ENCODE results near the gene CEBPE. TPM values are rescaled to one million over a fixed set of nuclear protein-coding genes. Genes with fewer than 3 reads are reported as not detected.

Gene CEBPE
- total RNA-seq, 1 donor from 2014 or later = not detected

- H3K27ac Mint-ChIP-seq (ENCODE audit: unreplicated experiment) = no peak overlapping the region
These were observed 13.7 kb downstream of the CEBPE start for GRCh38 chr14:23105348-23105824.

GRCh38 chr14:23104591-23105347 is 14.3 kb downstream of the CEBPE start, which contains the start of gene CIROP:
CIROP (minus strand) TSS chr14:23104989; CDS start chr14:23104920, 69 bp downstream.
- Histone ChIP-seq H3K79me2 (ENCODE audit: insufficient read depth, low read length) (no peaks in the 10 kb centered on the region), H2AFZ (ENCODE audit: low read depth, low read length) (no peak within 1 kb of the TSS), H3K9me3 (ENCODE audit: insufficient read depth, low read depth, low read length) (no peaks in the 10 kb centered on the region), H3K36me3 (ENCODE audit: insufficient read depth, low read length) (no peaks in the 10 kb centered on the region), H3K9ac (ENCODE audit: low read length) (no peak within 1 kb of the TSS), H3K27me3 (ENCODE audit: insufficient read depth, low read length) (no peaks in the 10 kb centered on the region), H3K27ac (ENCODE audit: low read depth, low read length) (no peak within 1 kb of the TSS), H3K4me3 (ENCODE audit: insufficient read depth, low read depth, low read length) (no peak within 1 kb of the TSS), H3K4me2 (ENCODE audit: low read length) (no peak within 1 kb of the TSS), H3K4me1 (ENCODE audit: insufficient read depth, low read length) (no peaks in the 10 kb centered on the region), H4K20me1 (ENCODE audit: insufficient read depth, low read length) (peaks cover 16% of the 10 kb centered on the region)
- DNase-seq (ENCODE audit: low read depth) (no peak), FAIRE-seq (no peak)
- Mint-ChIP-seq H3K27me3 (ENCODE audit: low read depth, unreplicated experiment) (peaks cover 3% of the 10 kb centered on the region), H3K4me1 (ENCODE audit: low read depth, unreplicated experiment) (no peaks in the 10 kb centered on the region), H3K9me3 (ENCODE audit: unreplicated experiment) (no peaks in the 10 kb centered on the region), H3K27ac (ENCODE audit: unreplicated experiment) (no peak within 1 kb of the TSS), H3K4me3 (ENCODE audit: unreplicated experiment) (no peak within 1 kb of the TSS), H3K36me3 (ENCODE audit: low read depth, unreplicated experiment) (peaks cover 6% of the 10 kb centered on the region)
- TF ChIP-seq EZH2 (IDR thresholded peaks at IDR 0.05; ENCODE audit: insufficient read depth, low read length) (no peak), CTCF (IDR thresholded peaks at IDR 0.05; ENCODE audit: insufficient read depth, low read depth, low read length) (no peak)

More at GRCh38 chr14:23105348-23105824, 13.7 kb downstream of the CEBPE start:
- H3K4me1 Mint-ChIP-seq (ENCODE audit: low read depth, unreplicated experiment) = no peaks in the 10 kb centered on the region
- H3K36me3 Mint-ChIP-seq (ENCODE audit: low read depth, unreplicated experiment) = peaks cover 5% of the 10 kb centered on the region
- peaks cover 10% of the 10 kb centered on the region for H4K20me1 ChIP-seq (ENCODE audit: insufficient read depth, low read length)
- no peak overlapping the region for H3K4me2 ChIP-seq (ENCODE audit: low read length)
- H3K27me3 ChIP-seq (ENCODE audit: insufficient read depth, low read length) = no peaks in the 10 kb centered on the region
- no peak overlapping the region for H3K27ac ChIP-seq (ENCODE audit: low read depth, low read length)
- no peak for FAIRE-seq
- H3K9me3 Mint-ChIP-seq (ENCODE audit: unreplicated experiment) = no peaks in the 10 kb centered on the region
- TF ChIP-seq EZH2 (IDR thresholded peaks at IDR 0.05; ENCODE audit: insufficient read depth, low read length) (no peak), CTCF (IDR thresholded peaks at IDR 0.05; ENCODE audit: insufficient read depth, low read depth, low read length) (no peak)
- no peaks in the 10 kb centered on the region for H3K79me2 ChIP-seq (ENCODE audit: insufficient read depth, low read length)
- H2AFZ ChIP-seq (ENCODE audit: low read depth, low read length) = no peak overlapping the region
- no peak overlapping the region for H3K4me3 Mint-ChIP-seq (ENCODE audit: unreplicated experiment)
- H3K9ac ChIP-seq (ENCODE audit: low read length) = no peak overlapping the region
- no peak overlapping the region for H3K4me3 ChIP-seq (ENCODE audit: insufficient read depth, low read depth, low read length)
- H3K4me1 ChIP-seq (ENCODE audit: insufficient read depth, low read length) = no peaks in the 10 kb centered on the region
- no peaks in the 10 kb centered on the region for H3K9me3 ChIP-seq (ENCODE audit: insufficient read depth, low read depth, low read length)
- no peak for DNase-seq (ENCODE audit: low read depth)
- H3K27me3 Mint-ChIP-seq (ENCODE audit: low read depth, unreplicated experiment) = peaks cover 3% of the 10 kb centered on the region
- no peaks in the 10 kb centered on the region for H3K36me3 ChIP-seq (ENCODE audit: insufficient read depth, low read length)

- no peak overlapping the region for H3K9ac ChIP-seq (ENCODE audit: low read length)
- FAIRE-seq = no peak
- no peak overlapping the region for H3K4me3 ChIP-seq (ENCODE audit: insufficient read depth, low read depth, low read length)
- no peak overlapping the region for H3K4me3 Mint-ChIP-seq (ENCODE audit: unreplicated experiment)
- no peak overlapping the region for H2AFZ ChIP-seq (ENCODE audit: low read depth, low read length)
- no peak for TF ChIP-seq EZH2 (IDR thresholded peaks at IDR 0.05; ENCODE audit: insufficient read depth, low read length)
- no peak for TF ChIP-seq CTCF (IDR thresholded peaks at IDR 0.05; ENCODE audit: insufficient read depth, low read depth, low read length)
- H3K4me2 ChIP-seq (ENCODE audit: low read length) = no peak overlapping the region
- peaks cover 22% of the 10 kb centered on the region for H4K20me1 ChIP-seq (ENCODE audit: insufficient read depth, low read length)
- peaks cover 7% of the 10 kb centered on the region for H3K36me3 Mint-ChIP-seq (ENCODE audit: low read depth, unreplicated experiment)
- H3K4me1 ChIP-seq (ENCODE audit: insufficient read depth, low read length) = no peaks in the 10 kb centered on the region
- no peaks in the 10 kb centered on the region for H3K36me3 ChIP-seq (ENCODE audit: insufficient read depth, low read length)
- no peak for DNase-seq (ENCODE audit: low read depth)
- no peaks in the 10 kb centered on the region for H3K9me3 ChIP-seq (ENCODE audit: insufficient read depth, low read depth, low read length)
- no peaks in the 10 kb centered on the region for H3K9me3 Mint-ChIP-seq (ENCODE audit: unreplicated experiment)
- H3K79me2 ChIP-seq (ENCODE audit: insufficient read depth, low read length) = peaks cover 3% of the 10 kb centered on the region
- H3K27me3 ChIP-seq (ENCODE audit: insufficient read depth, low read length) = no peaks in the 10 kb centered on the region
- peaks cover 3% of the 10 kb centered on the region for H3K27me3 Mint-ChIP-seq (ENCODE audit: low read depth, unreplicated experiment)
- no peaks in the 10 kb centered on the region for H3K4me1 Mint-ChIP-seq (ENCODE audit: low read depth, unreplicated experiment)
- no peak overlapping the region for H3K27ac Mint-ChIP-seq (ENCODE audit: unreplicated experiment)
- H3K27ac ChIP-seq (ENCODE audit: low read depth, low read length) = no peak overlapping the region
These were observed 14.9 kb downstream of the CEBPE start for GRCh38 chr14:23104070-23104590.

Data from astrocyte (in vitro differentiated cells and primary cell).